ENCODE measurements around the gene NOX3.

Gene NOX3

GRCh38 chr6:155378276-155378675 lies 77.4 kb downstream of the NOX3 start:
- TF ChIP-seq CTCF (conservative IDR thresholded peaks at IDR 0.05) (no peak), ZFX (IDR thresholded peaks at IDR 0.05) (no peak)
- H3K27ac ChIP-seq: no peak overlapping the region

DNA sequence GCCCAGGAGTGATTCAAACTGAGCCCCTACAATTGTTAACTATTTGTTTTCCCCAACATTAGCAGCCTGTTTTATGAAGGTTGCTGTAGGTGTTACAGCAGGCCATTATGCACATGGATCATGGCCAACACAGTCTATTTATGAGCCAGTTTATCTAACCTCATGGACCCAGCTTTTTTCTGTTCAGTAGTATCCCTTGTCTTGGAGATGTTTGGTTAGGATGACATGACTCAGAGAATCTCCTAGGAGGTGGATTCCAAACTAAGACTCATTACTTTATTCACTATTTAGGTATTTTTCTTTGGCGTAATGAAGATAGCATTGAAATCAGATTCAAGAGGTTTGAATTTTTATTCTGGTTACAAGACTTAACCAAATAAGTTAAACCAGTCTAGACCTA lies 78.6 kb downstream of the NOX3 start:
- no peak overlapping the region for H3K27ac ChIP-seq
- TF ChIP-seq ZFX (IDR thresholded peaks at IDR 0.05): no peak
- TF ChIP-seq CTCF (conservative IDR thresholded peaks at IDR 0.05): no peak

- no peak overlapping the region for H3K27ac ChIP-seq
- TF ChIP-seq ZFX (IDR thresholded peaks at IDR 0.05) (no peak), CTCF (conservative IDR thresholded peaks at IDR 0.05) (no peak)
These were observed 79.8 kb downstream of the NOX3 start for GRCh38 chr6:155375801-155376200.

GRCh38 chr6:155374681-155375080 lies 81.0 kb downstream of the NOX3 start:
- TF ChIP-seq CTCF (conservative IDR thresholded peaks at IDR 0.05) (no peak), ZFX (IDR thresholded peaks at IDR 0.05) (no peak)

DNA sequence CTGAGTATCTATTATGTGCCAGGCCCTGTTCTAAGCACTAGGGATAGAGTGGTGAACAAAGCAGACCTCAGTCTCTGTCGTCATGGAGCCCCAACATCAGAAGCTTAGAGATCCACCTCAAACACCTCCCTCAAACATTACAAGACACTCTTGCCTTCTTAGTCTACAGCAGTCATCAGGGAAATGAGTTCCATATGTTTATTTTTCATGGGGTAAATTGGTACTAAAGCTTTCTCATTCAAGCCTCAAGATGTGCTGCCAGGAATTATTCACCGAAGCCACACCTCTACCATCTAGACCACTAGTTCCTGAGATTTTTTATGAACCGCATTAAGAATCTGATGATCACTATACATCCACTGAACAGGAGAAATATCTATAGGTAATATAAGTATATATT lies 82.4 kb downstream of the NOX3 start:
- no peak overlapping the region for H3K27ac ChIP-seq
- TF ChIP-seq ZFX (IDR thresholded peaks at IDR 0.05) (no peak), CTCF (conservative IDR thresholded peaks at IDR 0.05) (no peak)

More at GRCh38 chr6:155374681-155375080, 81.0 kb downstream of the NOX3 start:
- no peak overlapping the region for H3K27ac ChIP-seq

DNA sequence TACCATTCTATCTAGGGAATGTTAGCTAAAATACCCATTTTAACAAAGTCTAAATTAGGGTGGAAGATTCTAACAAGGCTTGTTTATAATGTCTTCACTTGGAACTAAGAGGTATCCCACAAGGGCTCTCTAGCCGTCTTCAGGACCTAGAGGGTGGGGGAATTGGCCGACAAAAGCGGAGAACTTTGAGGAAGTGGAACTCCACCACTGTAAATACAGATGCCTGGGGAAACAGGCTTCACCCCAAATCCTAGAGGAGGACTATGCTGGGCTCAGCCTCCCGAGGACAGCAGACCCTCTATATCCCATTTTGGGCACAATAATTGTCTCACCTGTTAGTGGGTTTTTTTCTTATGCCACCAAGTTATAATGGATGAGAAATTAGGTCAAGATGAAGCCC lies 83.4 kb downstream of the NOX3 start:
- H3K27ac ChIP-seq: no peak overlapping the region
- TF ChIP-seq ZFX (IDR thresholded peaks at IDR 0.05): no peak
- no peak for TF ChIP-seq CTCF (conservative IDR thresholded peaks at IDR 0.05)

GRCh38 chr6:155371230-155371629 lies 84.4 kb downstream of the NOX3 start:
- TF ChIP-seq CTCF (conservative IDR thresholded peaks at IDR 0.05): no peak
- TF ChIP-seq ZFX (IDR thresholded peaks at IDR 0.05): no peak
- no peak overlapping the region for H3K27ac ChIP-seq

All from C4-2B (cell line).